Activated T-cell treated with anti-CD3 and anti-CD28 coated beads for 1 hour (primary cell): ENCODE measurements around the gene SORCS3.

Experiments used
- DNase-seq: peaks from one replicate; pipeline ENCODE4 v3.0.0-alpha.2; 2020; ENCODE audit warnings: low read depth

The SORCS3 gene

DNA sequence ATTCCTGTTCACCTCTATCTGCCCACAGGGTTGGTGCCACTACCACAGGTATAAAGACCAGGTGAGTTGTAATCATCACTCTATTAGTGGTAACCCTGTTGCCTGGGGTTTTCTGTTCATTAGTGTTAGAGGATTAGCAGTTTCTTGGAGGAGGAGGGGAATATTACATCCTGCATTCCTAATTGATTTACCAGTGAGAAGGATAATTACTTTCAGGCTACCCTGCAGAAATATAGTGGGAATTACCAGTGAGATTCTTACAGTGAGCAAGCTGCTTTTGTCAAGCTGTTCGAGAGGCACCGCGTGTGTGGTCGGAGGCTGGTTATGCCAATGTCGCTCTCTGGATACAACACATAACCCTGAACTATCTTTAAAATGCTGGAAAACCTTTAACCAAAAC lies 280.7 kb downstream of the SORCS3 start:
- DNase-seq, result no peak

DNA sequence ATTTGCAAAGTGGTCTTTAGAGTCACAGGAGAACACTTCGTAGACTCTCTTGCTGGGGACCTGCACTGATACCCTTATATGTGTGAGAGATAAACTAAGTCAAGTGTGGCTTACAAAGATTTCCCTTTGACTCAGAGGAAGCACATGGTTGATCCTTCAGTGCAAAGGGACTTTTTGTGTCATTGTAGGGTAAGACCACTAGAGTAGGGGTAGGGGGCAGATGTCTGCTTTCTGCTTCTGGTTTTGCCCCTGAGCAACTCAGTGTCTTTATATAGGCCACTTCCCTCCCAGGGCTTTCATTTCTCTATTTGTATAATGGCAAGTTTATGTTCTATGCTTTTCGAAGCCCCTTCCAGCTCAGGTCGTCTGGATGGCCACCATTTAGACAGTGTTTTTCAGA lies 281.7 kb downstream of the SORCS3 start:
- no peak for DNase-seq

DNA sequence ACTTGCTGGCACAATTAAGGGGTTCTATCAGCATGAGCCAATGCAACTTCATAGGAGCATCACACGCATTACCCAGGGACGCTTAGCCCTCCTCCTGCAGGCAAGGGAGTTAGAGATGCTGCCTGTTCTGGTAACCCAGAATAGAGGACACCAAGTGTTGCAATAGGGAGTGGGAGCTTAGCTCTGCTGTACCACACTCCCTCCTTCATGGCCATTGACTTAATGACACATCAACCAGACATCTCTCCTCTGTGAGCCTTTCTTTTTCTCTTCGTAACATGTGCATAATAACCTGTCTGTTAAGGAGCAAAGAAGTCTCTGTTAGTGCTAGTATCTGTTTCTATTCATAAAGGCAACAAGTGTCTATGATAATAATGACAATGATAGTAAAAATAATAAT lies 282.4 kb downstream of the SORCS3 start:
- no peak for DNase-seq

DNA sequence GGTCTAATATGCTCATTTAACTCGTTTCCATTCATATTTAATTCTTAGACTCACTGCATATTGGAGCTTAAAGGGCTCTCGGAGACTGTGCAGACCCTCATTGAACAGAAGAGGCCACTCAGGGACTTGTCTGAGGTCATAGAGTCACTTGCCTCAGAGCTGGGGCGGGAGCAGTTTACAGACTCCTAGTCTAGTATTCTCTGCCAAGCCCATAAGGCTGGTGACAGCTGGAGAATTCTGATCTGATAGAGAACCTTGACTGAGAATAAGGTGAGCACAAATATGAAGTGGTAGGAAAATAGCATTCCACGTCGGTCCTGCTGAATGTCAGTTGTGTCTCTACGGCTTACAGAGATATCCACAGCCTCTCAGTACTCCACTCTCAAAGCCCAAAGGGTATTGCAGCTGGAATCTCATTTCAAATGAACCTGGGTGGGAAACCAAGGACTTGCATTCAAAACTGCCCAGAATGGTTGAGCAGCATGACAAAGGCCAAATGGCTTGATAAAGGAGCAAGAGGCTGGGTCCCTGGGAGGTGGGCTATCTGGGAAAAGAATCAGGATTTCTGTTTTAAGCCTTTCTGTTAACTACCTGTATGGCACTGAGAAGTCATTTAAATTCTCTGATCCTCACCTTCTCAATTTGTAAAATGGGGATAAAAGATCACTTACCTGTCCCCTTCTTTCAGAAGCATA lies 283.2 kb downstream of the SORCS3 start:
- DNase-seq, result no peak

DNA sequence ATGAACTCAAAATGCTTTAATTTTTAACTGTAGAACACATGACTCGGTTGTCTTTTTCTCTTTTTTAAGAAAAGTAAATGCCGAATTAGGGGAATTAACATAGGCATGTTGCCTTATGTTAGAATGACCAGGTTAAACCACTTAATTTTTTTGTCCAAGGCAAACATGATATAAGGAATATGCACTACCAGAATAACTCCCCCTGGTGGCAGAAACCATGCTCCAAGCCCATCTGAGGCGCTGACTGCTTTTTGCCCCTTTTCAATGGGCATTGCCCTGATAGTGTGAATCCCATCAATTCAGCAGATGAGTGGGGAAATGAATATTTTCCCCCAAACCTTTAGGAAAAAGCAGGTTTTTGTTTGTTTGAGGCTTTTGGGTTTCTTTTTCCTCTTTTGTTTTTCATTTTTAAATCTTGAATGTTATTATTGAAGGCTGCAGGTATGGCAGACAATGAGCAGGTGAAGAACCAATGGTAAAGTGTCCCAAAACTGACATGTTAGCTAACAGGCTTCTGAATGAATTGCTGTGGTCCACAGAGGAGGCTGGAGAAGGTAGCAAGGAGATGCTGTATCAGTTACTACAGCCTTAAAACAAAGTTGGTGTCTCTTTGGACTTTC lies 284.3 kb downstream of the SORCS3 start:
- no peak for DNase-seq

DNA sequence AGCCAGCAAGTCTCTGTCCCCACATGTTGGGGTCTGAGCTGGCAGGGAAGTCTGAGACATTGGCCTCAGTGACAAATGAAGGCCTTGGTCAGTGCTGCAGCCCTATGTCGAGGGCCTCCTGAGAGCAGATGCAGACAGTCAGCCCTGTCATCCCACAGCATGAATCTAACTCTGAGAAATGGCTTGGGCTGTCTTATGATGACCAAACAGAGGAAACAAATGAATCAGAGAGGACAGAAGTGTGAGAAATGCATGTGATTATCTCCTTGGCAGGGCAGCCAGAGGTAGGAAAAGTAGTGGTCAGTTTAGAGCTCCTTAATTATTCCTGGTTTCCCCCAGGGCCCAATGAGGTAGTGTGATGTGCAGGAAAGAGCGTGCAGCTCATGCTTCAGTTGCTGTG lies 287.6 kb downstream of the SORCS3 start:
- DNase-seq, result no peak

DNA sequence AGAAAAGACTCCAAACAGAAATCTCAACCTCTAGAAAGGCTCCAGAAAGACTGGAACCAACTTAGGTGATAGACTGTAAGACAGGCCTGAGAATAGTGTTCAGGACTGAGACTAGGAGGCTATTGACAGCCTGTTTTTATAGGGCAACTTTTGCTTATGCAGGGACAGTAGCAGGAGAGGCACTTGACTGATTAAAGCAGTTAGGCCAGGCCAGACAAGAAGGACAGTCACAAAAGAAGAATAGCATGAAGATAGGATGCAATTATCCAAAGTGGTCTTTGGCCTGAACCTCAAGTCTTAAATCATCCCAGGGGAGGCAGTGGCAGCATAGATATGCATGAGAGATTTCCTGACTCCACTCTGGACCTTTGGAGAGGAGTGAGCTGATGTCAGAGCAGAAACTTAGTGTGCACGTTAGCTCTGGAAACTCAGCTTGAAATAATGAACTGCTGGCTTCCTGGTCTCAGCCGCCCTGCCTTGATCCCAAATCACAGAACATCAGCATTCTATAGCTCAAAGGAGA lies 290.6 kb downstream of the SORCS3 start:
- no peak for DNase-seq

DNA sequence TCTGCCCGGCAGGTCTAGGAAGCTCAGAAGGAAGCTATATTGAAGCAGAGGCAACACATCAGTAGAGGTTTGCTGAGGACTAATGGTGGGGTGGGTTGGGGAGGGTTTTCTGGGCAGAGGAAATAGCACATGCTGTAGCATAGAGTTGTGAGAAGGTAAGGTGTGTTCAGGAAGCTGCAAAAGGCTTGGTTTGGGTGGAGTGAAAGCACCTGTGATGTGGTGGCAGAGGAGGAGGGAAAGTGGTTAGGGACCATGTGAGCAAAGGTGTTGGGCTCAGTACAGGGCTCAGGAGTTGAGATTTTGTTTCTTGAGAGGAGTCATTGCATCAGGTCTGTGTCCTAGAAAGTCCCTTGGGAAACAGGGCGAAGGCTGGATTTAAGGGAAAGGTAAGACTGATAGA lies 294.6 kb downstream of the SORCS3 start:
- DNase-seq, result no peak

GRCh38 chr10:104937567-104937966 lies 296.5 kb downstream of the SORCS3 start:
- no peak for DNase-seq

DNA sequence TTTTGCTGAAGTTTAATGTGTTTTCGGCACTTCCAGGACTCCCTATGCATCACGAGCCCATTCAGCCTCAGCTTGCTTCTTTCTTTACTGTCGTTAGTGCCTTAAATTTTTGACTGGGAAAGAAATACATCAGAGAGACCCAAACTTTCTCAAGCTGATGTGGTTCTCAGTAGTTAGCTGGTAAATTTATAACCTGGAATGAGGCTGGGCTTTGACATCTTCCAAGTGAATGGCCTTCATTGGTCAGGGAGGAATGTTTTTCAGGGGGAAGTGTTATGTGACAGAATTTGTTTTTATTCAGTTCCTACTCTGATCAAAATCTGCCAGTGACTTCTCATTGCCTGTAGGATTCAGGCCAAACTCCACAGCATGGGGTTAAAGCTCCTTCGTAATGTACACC lies 296.9 kb downstream of the SORCS3 start:
- no peak for DNase-seq

DNA sequence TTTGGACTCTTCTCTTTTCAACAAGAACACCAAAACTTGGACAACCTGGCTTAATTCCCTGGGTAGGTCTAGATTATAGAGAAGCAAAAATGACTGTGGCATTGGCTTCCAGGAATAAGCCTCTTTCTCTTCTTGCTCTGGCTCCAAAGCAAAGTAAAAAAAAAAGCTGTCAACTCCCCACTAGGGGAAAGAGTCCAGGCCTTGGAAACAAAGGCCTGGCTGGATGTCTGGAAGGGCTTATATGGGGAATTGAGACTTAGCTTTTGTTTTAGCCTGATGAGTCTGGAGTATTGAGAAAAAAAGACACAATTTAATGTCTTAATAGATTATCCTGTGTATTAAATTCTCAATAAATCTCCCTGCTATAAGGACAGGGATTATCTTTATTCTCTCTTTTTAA lies 300.6 kb downstream of the SORCS3 start:
- DNase-seq, result no peak

DNA sequence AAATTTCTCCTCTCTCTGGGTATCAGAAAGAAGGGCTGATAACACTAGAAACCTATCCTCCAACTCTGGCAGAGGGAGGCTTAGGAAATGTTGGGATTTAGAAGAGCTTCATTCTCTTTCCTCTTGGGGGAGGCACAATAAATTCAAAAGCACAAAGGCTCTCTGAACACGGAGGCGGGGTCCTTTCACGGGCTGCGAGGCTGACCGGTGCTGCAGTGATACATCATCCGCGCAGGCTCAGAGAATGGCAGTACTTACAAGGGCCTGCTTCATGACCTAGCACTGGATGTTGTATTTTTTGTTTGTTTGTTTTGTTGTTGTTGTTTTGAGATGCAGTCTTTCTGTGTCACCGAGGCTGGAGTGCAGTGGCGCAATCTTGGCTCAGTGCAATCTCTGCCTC lies 306.2 kb downstream of the SORCS3 start:
- no peak for DNase-seq

DNA sequence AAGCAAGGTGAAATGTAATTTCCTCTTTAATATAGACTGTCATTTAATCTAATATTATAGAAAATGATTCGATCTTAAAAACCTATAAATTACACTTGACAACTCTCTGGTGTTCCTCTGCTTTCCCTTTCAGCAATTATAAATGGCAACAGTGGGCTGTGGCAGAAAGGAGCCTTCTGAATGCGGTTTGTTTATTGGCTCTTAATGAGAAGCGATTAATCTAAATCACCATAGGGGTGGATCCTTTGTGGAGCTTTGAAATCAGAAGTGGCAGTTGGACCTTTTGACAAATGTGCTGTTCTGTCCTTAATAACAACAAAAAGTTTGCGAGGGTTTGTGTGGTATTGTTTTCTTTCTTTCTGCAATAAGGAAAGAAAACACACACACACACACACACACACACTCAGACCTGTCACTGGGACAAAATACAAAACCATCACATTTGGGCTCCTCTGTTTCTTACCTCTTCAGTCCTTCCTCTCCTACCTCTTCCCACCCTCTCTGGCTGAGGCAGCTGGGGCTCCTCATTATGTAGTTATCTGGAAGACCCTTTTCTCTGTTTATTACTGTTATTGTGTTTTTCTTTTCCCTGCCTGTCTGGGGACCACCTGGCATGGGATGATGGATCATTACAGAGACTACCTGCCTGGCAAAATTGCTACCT lies 316.2 kb downstream of the SORCS3 start:
- no peak for DNase-seq

DNA sequence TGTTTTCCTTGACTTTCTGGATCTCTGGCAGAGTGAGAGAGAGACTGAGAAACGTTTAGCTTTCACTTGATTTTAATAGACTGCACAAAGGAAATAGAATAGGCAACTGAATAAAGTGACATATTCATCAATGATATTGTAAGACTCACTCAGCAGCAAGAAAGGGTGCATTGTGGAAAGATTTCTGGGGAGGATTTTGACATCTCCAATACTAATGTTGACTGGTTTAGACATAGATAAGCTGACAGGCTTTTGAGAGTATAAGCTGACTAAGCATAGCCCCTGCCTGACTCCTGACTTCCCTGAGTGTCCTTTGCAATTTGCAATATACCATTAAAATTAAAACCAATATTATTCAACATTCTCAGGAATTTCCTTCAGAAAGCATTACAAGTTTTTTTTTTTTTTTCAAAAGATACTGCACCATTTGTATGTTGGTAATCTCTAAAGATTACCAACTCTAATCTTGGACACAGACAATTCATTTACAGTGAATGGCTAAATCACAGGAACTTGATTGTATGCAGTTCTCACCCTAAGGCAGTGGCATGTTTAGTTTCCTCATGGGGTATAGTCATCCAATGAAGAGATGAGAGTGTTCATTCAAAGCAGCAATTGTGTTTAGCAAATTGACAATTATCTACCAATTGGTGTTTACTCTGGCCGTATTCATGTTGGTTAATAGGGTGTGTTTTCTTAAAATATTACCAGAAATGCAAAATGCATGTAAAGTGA lies 325.6 kb downstream of the SORCS3 start:
- no peak for DNase-seq

- no peak for DNase-seq
Observed at GRCh38 chr10:104980368-104980767, 339.3 kb downstream of the SORCS3 start.

- no peak for DNase-seq
Observed at GRCh38 chr10:104981995-104982394, 340.9 kb downstream of the SORCS3 start.

DNA sequence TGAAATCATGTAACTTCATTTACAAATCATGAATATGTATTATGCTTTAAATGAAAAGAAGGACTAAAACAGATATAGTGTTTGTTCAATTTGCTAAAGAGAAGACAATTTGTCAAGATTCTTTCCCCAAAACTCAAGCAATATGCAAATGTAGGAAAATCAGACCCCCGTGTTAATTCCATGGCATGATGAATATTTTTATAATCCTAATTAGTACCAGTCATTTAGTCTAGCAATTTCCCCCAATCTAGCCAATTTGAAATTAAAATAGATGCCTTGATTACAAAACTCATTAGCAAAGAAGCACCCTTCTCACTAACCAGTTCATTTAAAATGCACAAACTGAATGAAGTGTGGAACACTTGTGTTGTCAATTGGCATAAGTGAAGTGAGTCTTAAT lies 347.6 kb downstream of the SORCS3 start:
- no peak for DNase-seq

- no peak for DNase-seq
Observed at GRCh38 chr10:104989880-104990279, 348.8 kb downstream of the SORCS3 start.

DNA sequence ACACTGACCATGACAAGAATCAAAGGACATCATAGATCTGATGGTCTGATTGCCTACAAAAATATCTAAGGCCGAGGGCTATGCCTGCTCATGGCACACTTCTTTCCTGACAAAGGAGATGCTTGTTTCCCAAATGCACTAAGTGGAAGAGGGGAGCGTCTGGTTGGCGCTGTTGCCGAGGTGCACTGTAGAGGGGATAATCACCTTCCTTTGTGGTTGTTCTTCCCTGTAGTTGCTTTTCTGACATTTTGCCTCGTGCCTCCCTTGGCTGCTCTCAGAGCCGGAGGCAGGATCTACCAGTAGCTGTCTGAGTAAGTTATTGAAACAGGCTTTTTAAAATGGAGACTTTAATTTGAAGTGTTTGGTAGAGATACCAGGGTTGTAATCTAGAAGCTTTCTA lies 352.0 kb downstream of the SORCS3 start:
- DNase-seq, result no peak

- no peak for DNase-seq
Observed at GRCh38 chr10:105001269-105001668, 360.2 kb downstream of the SORCS3 start.

GRCh38 chr10:105010411-105011121 lies 369.5 kb downstream of the SORCS3 start:
- no peak for DNase-seq

DNA sequence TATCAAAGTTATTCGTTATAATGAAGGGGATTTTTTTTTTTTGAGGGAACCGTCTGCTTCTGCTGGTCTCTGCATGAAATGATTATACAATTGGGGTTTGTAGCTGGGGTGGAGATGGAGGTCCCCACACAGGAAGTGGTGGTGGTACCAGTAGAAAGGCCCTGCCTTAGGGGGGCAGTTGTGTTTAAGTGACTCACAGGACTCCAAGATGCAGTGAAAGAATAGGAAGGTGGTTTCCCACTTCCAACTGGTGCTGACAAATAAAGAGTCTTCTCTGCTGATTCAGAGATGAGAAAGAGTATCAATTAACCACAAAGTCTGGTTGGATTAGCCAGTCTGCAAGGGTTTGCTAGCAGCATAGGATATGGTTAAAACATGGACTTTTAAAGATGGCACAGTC lies 376.0 kb downstream of the SORCS3 start:
- no peak for DNase-seq
